IMR-90 (cell line): Measurements from ENCODE around the gene ATMIN. TPM values are rescaled to one million over a fixed set of nuclear protein-coding genes. Genes with fewer than 3 reads are reported as not detected.

ENCODE experiments used
- ATAC-seq: fragments of 200-7000 bp; cut with Tn5 transposase; 2 replicates; pipeline ENCODE4 v1.9.1; 2020; ENCODE audit warnings: low read depth, mild to moderate bottlenecking, moderate library complexity
- BruUV-seq: library from RNA; stranded (reverse); fragments of 400-500 nt; replicated peaks from 2 replicates; lab custom pipeline; 2021; lab: Mats Ljungman, UMichigan
- CTCF ChIA-PET: fragments of 300-600 bp; formaldehyde crosslinking; extraction: SDS; loops from one replicate; lab custom pipeline; 2021; ENCODE audit warnings: antibody characterized with exemption; lab: Yijun Ruan, JAX
- POLR2A ChIA-PET: fragments of 300-600 bp; sonication (Branson Sonifier 250); formaldehyde crosslinking; loops from one replicate; lab custom pipeline; 2022; ENCODE audit warnings: antibody characterized with exemption; ENCODE audit not compliant: unreplicated experiment; lab: Charles Lee
- DNase-seq: peaks from one replicate; pipeline ENCODE4 v3.0.0; 2013
- H2AFZ ChIP-seq: replicated peaks from 2 replicates; pipeline ENCODE3; 2013; ENCODE audit warnings: low read length, mild to moderate bottlenecking; ENCODE audit not compliant: poor library complexity
- H2AK5ac ChIP-seq: 2 replicates; pipeline ENCODE4 v1.6.1; 2013; ENCODE audit warnings: low read depth, low read length, inconsistent platforms
- H2AK9ac ChIP-seq: replicated peaks from 2 replicates; pipeline ENCODE3; 2013; ENCODE audit warnings: mild to moderate bottlenecking, low read depth, low read length, moderate library complexity; ENCODE audit not compliant: poor library complexity
- H2BK120ac ChIP-seq: 2 replicates; pipeline ENCODE4 v1.6.1; 2013; ENCODE audit warnings: low read depth, low read length, inconsistent platforms
- H2BK15ac ChIP-seq: 3 replicates; pipeline ENCODE4 v1.6.1; 2013; ENCODE audit warnings: low read depth, low read length, inconsistent platforms
- H2BK20ac ChIP-seq: 2 replicates; pipeline ENCODE4 v1.6.1; 2013; ENCODE audit warnings: low read depth, mild to moderate bottlenecking, inconsistent platforms, low read length, moderate library complexity
- H2BK5ac ChIP-seq: 2 replicates; pipeline ENCODE4 v1.6.1; 2013; ENCODE audit warnings: mild to moderate bottlenecking, low read depth, low read length, inconsistent platforms; ENCODE audit not compliant: poor library complexity, severe bottlenecking
- H3K14ac ChIP-seq: replicated peaks from 2 replicates; pipeline ENCODE4 v1.6.1; 2013; ENCODE audit warnings: low read depth, low read length, inconsistent platforms
- H3K18ac ChIP-seq: 2 replicates; pipeline ENCODE4 v1.6.1; 2013; ENCODE audit warnings: low read depth, low read length, control low read depth
- H3K23ac ChIP-seq: 2 replicates; pipeline ENCODE4 v1.6.1; 2013; ENCODE audit warnings: low read depth, low read length, inconsistent platforms
- H3K27ac ChIP-seq: 2 replicates; pipeline ENCODE4 v1.5.1; 2013; ENCODE audit warnings: mild to moderate bottlenecking, control low read depth, low read length; ENCODE audit not compliant: insufficient read depth
- H3K27me3 ChIP-seq: 2 replicates; pipeline ENCODE4 v1.6.1; 2013; ENCODE audit warnings: low read length; ENCODE audit not compliant: control insufficient read depth, insufficient read depth
- H3K36me3 ChIP-seq: 2 replicates; pipeline ENCODE4 v1.6.1; 2013; ENCODE audit warnings: low read length, mixed read lengths; ENCODE audit not compliant: control insufficient read depth, insufficient read depth
- H3K4ac ChIP-seq: 2 replicates; pipeline ENCODE4 v1.6.1; 2013; ENCODE audit warnings: low read depth, low read length, inconsistent platforms
- H3K4me1 ChIP-seq: 2 replicates; pipeline ENCODE4 v1.6.1; 2013; ENCODE audit warnings: low read length, mixed read lengths; ENCODE audit not compliant: control insufficient read depth, insufficient read depth
- H3K4me2 ChIP-seq: 2 replicates; pipeline ENCODE4 v1.6.1; 2013; ENCODE audit warnings: low read depth, mild to moderate bottlenecking, control low read depth, low read length, moderate library complexity
- H3K4me3 ChIP-seq: 2 replicates; pipeline ENCODE4 v1.5.1; 2013; ENCODE audit warnings: low read depth, mild to moderate bottlenecking, control low read depth, low read length, moderate library complexity; ENCODE audit not compliant: insufficient read depth
- H3K56ac ChIP-seq: 2 replicates; pipeline ENCODE4 v1.6.1; 2013; ENCODE audit warnings: low read length, inconsistent platforms; ENCODE audit not compliant: insufficient read depth; ENCODE audit errors: extremely low read depth
- H3K79me1 ChIP-seq, 2 experiments: 2 replicates each; pipeline ENCODE4 v1.6.1; 2013; ENCODE audit warnings: low read length in 2 of 2, inconsistent platforms in 1 of 2, low read depth in 1 of 2
- H3K9ac ChIP-seq: 2 replicates; pipeline ENCODE4 v1.6.1; 2013; ENCODE audit warnings: low read depth, low read length, control low read depth
- H3K9me1 ChIP-seq: 2 replicates; pipeline ENCODE4 v1.6.1; 2013; ENCODE audit warnings: low read length, inconsistent platforms; ENCODE audit not compliant: insufficient read depth
- H3K9me3 ChIP-seq: 2 replicates; pipeline ENCODE4 v1.6.1; 2013; ENCODE audit warnings: low read length; ENCODE audit not compliant: control insufficient read depth, insufficient read depth
- H4K20me1 ChIP-seq: 2 replicates; pipeline ENCODE4 v1.6.1; 2013; ENCODE audit warnings: low read length, inconsistent platforms; ENCODE audit not compliant: insufficient read depth
- H4K5ac ChIP-seq: 2 replicates; pipeline ENCODE4 v1.6.1; 2013; ENCODE audit warnings: mild to moderate bottlenecking, low read depth, low read length, control low read depth
- H4K8ac ChIP-seq, 2 experiments: 2 replicates each; pipeline ENCODE4 v1.6.1; 2013; ENCODE audit warnings: low read depth in 2 of 2, low read length in 2 of 2, control low read depth in 1 of 2, inconsistent platforms in 1 of 2
- H4K91ac ChIP-seq: 2 replicates; pipeline ENCODE4 v1.6.1; 2013; ENCODE audit warnings: low read depth, low read length, inconsistent platforms; ENCODE audit not compliant: insufficient read depth
- BHLHE40 ChIP-seq: fragments of 150-350 bp; IDR thresholded peaks from 2 replicates; pipeline ENCODE4 v1.6.1; 2016; ENCODE audit warnings: mild to moderate bottlenecking, low read depth, low read length
- CEBPB ChIP-seq: IDR thresholded peaks from 2 replicates; pipeline ENCODE4 v1.6.1; 2012; ENCODE audit warnings: low read depth, low read length, improper control_type of control experiment
- CHD1 ChIP-seq: IDR thresholded peaks from 2 replicates; pipeline ENCODE4 v1.6.1; 2012; ENCODE audit warnings: low read depth, low read length, improper control_type of control experiment
- CTCF ChIP-seq: conservative IDR thresholded peaks from 2 replicates; pipeline ENCODE4 v1.5.1; 2012; ENCODE audit warnings: mild to moderate bottlenecking, low read depth, low read length, improper control_type of control experiment
- FOS ChIP-seq: fragments of 150-350 bp; IDR thresholded peaks from 2 replicates; pipeline ENCODE4 v1.6.1; 2016; ENCODE audit warnings: low read depth, low read length
- MAFK ChIP-seq: IDR thresholded peaks from 2 replicates; pipeline ENCODE4 v1.6.1; 2012; ENCODE audit warnings: low read depth, low read length, improper control_type of control experiment
- MAZ ChIP-seq: IDR thresholded peaks from 2 replicates; pipeline ENCODE4 v1.6.1; 2012; ENCODE audit warnings: low read depth, mild to moderate bottlenecking, low read length, improper control_type of control experiment, moderate library complexity, borderline replicate concordance
- MXI1 ChIP-seq: IDR thresholded peaks from 2 replicates; pipeline ENCODE4 v1.6.1; 2012; ENCODE audit warnings: low read depth, mild to moderate bottlenecking, low read length, moderate library complexity, borderline replicate concordance
- NFE2L2 ChIP-seq: fragments of 150-350 bp; IDR thresholded peaks from 2 replicates; pipeline ENCODE4 v1.6.1; 2016; ENCODE audit warnings: low read depth, mild to moderate bottlenecking, low read length
- POLR2A ChIP-seq: IDR thresholded peaks from 2 replicates; pipeline ENCODE4 v1.6.1; 2012; ENCODE audit warnings: mild to moderate bottlenecking, low read depth, low read length
- RCOR1 ChIP-seq: IDR thresholded peaks from 2 replicates; pipeline ENCODE4 v1.6.1; 2012; ENCODE audit warnings: mild to moderate bottlenecking, low read length, improper control_type of control experiment; ENCODE audit not compliant: insufficient replicate concordance
- RFX5 ChIP-seq: IDR thresholded peaks from 2 replicates; pipeline ENCODE4 v1.8.0; 2012; ENCODE audit warnings: low read depth, mild to moderate bottlenecking, low read length, moderate library complexity
- SMC3 ChIP-seq: fragments of 150-350 bp; IDR thresholded peaks from 2 replicates; pipeline ENCODE4 v1.6.1; 2016; ENCODE audit warnings: low read depth, mild to moderate bottlenecking, antibody characterized with exemption, low read length, moderate library complexity
- USF2 ChIP-seq: fragments of 150-350 bp; IDR thresholded peaks from 2 replicates; pipeline ENCODE4 v1.6.1; 2017; ENCODE audit warnings: mild to moderate bottlenecking, antibody characterized with exemption, low read length, low read depth
- WGBS, 2 experiments: methylation state at CpG; one replicate each; pipeline versions ENCODE4 v1.1.5 to v1.1.7; 2013; ENCODE audit warnings: missing lambda C conversion rate in 2 of 2; ENCODE audit not compliant: insufficient read length in 1 of 2; ENCODE audit errors: extremely low coverage in 2 of 2; 5-methylcytosine and 5-hydroxymethylcytosine counted together
- dilution Hi-C: fragments of 300-500 bp; cut with HindIII; formaldehyde crosslinking; loops from one replicate; pipeline ENCODE4 v1.14.3; 2018; ENCODE audit warnings: low sequenced_read_pairs; ENCODE audit not compliant: unreplicated experiment
- in situ Hi-C: fragments of 300-500 bp; cut with MboI; formaldehyde crosslinking; loops from 3 replicates; pipeline ENCODE4 v1.14.3; 2019; ENCODE audit warnings: low sequenced_read_pairs, inconsistent platforms, mixed read lengths
- intact Hi-C: fragments of 100-400 bp; cut with micrococcal nuclease; formaldehyde crosslinking; loops from 2 replicates; pipeline ENCODE4 v1.10.0; 2022
- polyA plus RNA-seq, 3 experiments: library from polyadenylated mRNA; depleted of rRNA; stranded (reverse); fragments of >200 nt; gene quantifications; 2 replicates each; pipeline ENCODE4 v1.2.3, GENCODE V29; 2012; ENCODE audit warnings: low replicate concordance in 1 of 3
- total RNA-seq: library from RNA; depleted of rRNA; stranded (reverse); fragments of >200 nt; gene quantifications from 2 replicates; pipeline ENCODE4 v1.2.3, GENCODE V29; 2012
- TF ChIP-seq, protein P1 (sequence below): fragments of 150-350 bp; IDR thresholded peaks from 2 replicates; pipeline ENCODE4 v1.6.1; 2016; ENCODE audit warnings: low read depth, mild to moderate bottlenecking, low read length, moderate library complexity, borderline replicate concordance

Gene ATMIN
- total and polyA plus RNA-seq, 2 of the 4 experiments (the other 2 are of a cell fraction): 15.8 to 45.9 TPM

- ChIA-PET POLR2A (no interaction called here), CTCF (interaction anchor here (1.5 kb wide), 1 partner anchor 62 kb away, joined by 3 read pairs; no protein-coding TSS in a partner anchor)
- in situ Hi-C loops: no loop called here
- Histone ChIP-seq H3K4me2 (no peak overlapping the region), H4K5ac (no peak overlapping the region), H2AK5ac (0 out of 2 replicates have a peak overlapping the region, but pooled peaks have one; percentile 52), H3K4me1 (peaks cover 9% of the 10 kb centered on the region), H3K18ac (no peak overlapping the region), H4K8ac (no peak overlapping the region), H4K91ac (no peak overlapping the region), H2BK15ac (no peak overlapping the region), H3K27ac (no peak overlapping the region), H3K14ac (no peak overlapping the region), H2BK20ac (no peak overlapping the region), H3K9ac (no peak overlapping the region), H2BK120ac (no peak overlapping the region), H3K4ac (no peak overlapping the region), H2AFZ (no peak overlapping the region), H2BK5ac (no peak overlapping the region), H3K9me3 (no peaks in the 10 kb centered on the region), H3K36me3 (peaks cover 1% of the 10 kb centered on the region; the same call in 1 of the 2 replicates), H3K27me3 (no peaks in the 10 kb centered on the region), H3K56ac (no peak overlapping the region), H3K4me3 (no peak overlapping the region), H4K20me1 (no peaks in the 10 kb centered on the region), H3K9me1 (peaks cover 2% of the 10 kb centered on the region; the same call in 1 of the 2 replicates), H3K79me1 (peaks cover 41 to 60% of the 10 kb centered on the region in 2 experiments), H2AK9ac (no peak overlapping the region), H3K23ac (peak overlapping the region; percentile 64)
- intact Hi-C loops: no loop called here
- ATAC-seq: no peak
- dilution Hi-C loops: no loop called here
- TF ChIP-seq NFE2L2: no peak
- no peak for TF ChIP-seq RCOR1
- TF ChIP-seq, protein P1, sequence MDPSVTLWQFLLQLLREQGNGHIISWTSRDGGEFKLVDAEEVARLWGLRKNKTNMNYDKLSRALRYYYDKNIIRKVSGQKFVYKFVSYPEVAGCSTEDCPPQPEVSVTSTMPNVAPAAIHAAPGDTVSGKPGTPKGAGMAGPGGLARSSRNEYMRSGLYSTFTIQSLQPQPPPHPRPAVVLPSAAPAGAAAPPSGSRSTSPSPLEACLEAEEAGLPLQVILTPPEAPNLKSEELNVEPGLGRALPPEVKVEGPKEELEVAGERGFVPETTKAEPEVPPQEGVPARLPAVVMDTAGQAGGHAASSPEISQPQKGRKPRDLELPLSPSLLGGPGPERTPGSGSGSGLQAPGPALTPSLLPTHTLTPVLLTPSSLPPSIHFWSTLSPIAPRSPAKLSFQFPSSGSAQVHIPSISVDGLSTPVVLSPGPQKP: no peak
- TF ChIP-seq POLR2A: no peak
- no peak for TF ChIP-seq SMC3
- no peak for TF ChIP-seq MAFK
- TF ChIP-seq MAZ: no peak
- TF ChIP-seq CTCF: no peak
- TF ChIP-seq CEBPB: no peak
- TF ChIP-seq MXI1: no peak
- no peak for TF ChIP-seq RFX5
- TF ChIP-seq FOS: no peak
- TF ChIP-seq BHLHE40: no peak
- TF ChIP-seq CHD1: no peak
- TF ChIP-seq USF2: no peak
- 75% methylated on average over 2 of the region's 2 CpGs; no CpG with 5 or more reads in 1 of the 2 experiments for WGBS, 2 experiments
- no peak for DNase-seq
- no TSS peak for BruUV-seq
Measured at GRCh38 chr16:80986557-80986956, 49.1 kb upstream of the ATMIN start.
